CD14-positive monocyte (primary cell): ENCODE data around the gene GCKR. TPM values are rescaled to one million over a fixed set of nuclear protein-coding genes. Genes with fewer than 3 reads are reported as not detected.

Experiments used
- DNase-seq, 3 donors: peaks; one replicate each; pipeline ENCODE4 v3.0.0-alpha.2; 2011 to 2022
- H2AFZ ChIP-seq: 2 replicates; pipeline ENCODE4 v1.6.0; 2012; ENCODE audit warnings: mild to moderate bottlenecking, low read depth, low read length, inconsistent platforms; ENCODE audit not compliant: insufficient read depth, poor library complexity, severe bottlenecking
- H3K27ac ChIP-seq, 2 donors: 1 replicate in 1 of 2; 2 replicates in 1 of 2; pipeline ENCODE4 v1.5.1; 2012 to 2013; ENCODE audit warnings: low read length in 2 of 2, control low read depth in 1 of 2, inconsistent platforms in 1 of 2, low read depth in 1 of 2, mild to moderate bottlenecking in 1 of 2
- H3K27me3 ChIP-seq, 2 donors: one replicate each; pipeline versions ENCODE4 v1.6.0 to v1.6.1; 2011 to 2013; ENCODE audit warnings: low read length in 2 of 2; ENCODE audit not compliant: control insufficient read depth in 2 of 2, insufficient read depth in 2 of 2
- H3K36me3 ChIP-seq, 2 donors: replicated peaks in 1 of 2; 1 replicate in 1 of 2; 2 replicates in 1 of 2; pipeline versions ENCODE4 v1.5.1 to v1.6.1; 2012 to 2013; ENCODE audit warnings: low read length in 2 of 2, control low read depth in 1 of 2, inconsistent platforms in 1 of 2, mild to moderate bottlenecking in 1 of 2; ENCODE audit not compliant: insufficient read depth in 2 of 2, control insufficient read depth in 1 of 2
- H3K4me1 ChIP-seq, 2 donors: 1 replicate in 1 of 2; 2 replicates in 1 of 2; pipeline versions ENCODE4 v1.5.1 to v1.6.1; 2012 to 2013; ENCODE audit warnings: low read length in 2 of 2, control low read depth in 1 of 2, inconsistent platforms in 1 of 2, mild to moderate bottlenecking in 1 of 2, moderate library complexity in 1 of 2; ENCODE audit not compliant: insufficient read depth in 2 of 2, control insufficient read depth in 1 of 2
- H3K4me2 ChIP-seq: replicated peaks from 2 replicates; pipeline ENCODE3; 2012; ENCODE audit warnings: low read length, moderate library complexity, mild to moderate bottlenecking; ENCODE audit not compliant: poor library complexity, severe bottlenecking; ENCODE audit errors: extremely low read depth
- H3K4me3 ChIP-seq, 3 experiments: fragments of 200-600 bp in 1 of 3; sonication (generic) in 1 of 3; replicated peaks in 1 of 3; 1 replicate in 2 of 3; 2 replicates in 1 of 3; pipeline ENCODE4 v1.5.1; 2011 to 2013; ENCODE audit warnings: low read length in 3 of 3, mild to moderate bottlenecking in 3 of 3, control low read depth in 2 of 3, low read depth in 2 of 3, inconsistent platforms in 1 of 3, moderate library complexity in 1 of 3
- H3K79me2 ChIP-seq: 2 replicates; pipeline ENCODE4 v1.6.0; 2012; ENCODE audit warnings: mild to moderate bottlenecking, control low read depth, inconsistent platforms, low read length, moderate library complexity; ENCODE audit not compliant: insufficient read depth
- H3K9ac ChIP-seq: 2 replicates; pipeline ENCODE4 v1.6.0; 2017; ENCODE audit warnings: low read length, mild to moderate bottlenecking; ENCODE audit not compliant: insufficient read depth, poor library complexity, severe bottlenecking
- H3K9me3 ChIP-seq, 2 donors: replicated peaks in 1 of 2; 1 replicate in 1 of 2; 2 replicates in 1 of 2; pipeline versions ENCODE4 v1.5.1 to v1.6.1; 2012 to 2013; ENCODE audit warnings: low read length in 2 of 2, control low read depth in 1 of 2; ENCODE audit not compliant: control insufficient read depth in 1 of 2, insufficient read depth in 1 of 2
- H4K20me1 ChIP-seq: 2 replicates; pipeline ENCODE4 v1.6.0; 2012; ENCODE audit warnings: mild to moderate bottlenecking, low read length, control low read depth, moderate library complexity; ENCODE audit not compliant: insufficient read depth
- H3K27ac Mint-ChIP-seq, 7 donors: one replicate each; pipeline ENCODE4 v1.8.0; 2020; ENCODE audit warnings: mild to moderate bottlenecking in 7 of 7, mixed read lengths in 7 of 7, moderate library complexity in 6 of 7, inconsistent platforms in 2 of 7
- H3K27me3 Mint-ChIP-seq, 3 donors: one replicate each; pipeline ENCODE4 v1.8.0; 2021 to 2022; ENCODE audit warnings: low read depth in 3 of 3, mild to moderate bottlenecking in 3 of 3, mixed read lengths in 3 of 3, moderate library complexity in 3 of 3, inconsistent platforms in 1 of 3
- H3K36me3 Mint-ChIP-seq, 2 donors: one replicate each; pipeline ENCODE4 v1.8.0; 2020; ENCODE audit warnings: mixed read lengths in 2 of 2, inconsistent platforms in 1 of 2, mild to moderate bottlenecking in 1 of 2
- H3K4me1 Mint-ChIP-seq: one replicate; pipeline ENCODE4 v1.8.0; 2020; ENCODE audit warnings: mild to moderate bottlenecking, mixed read lengths
- H3K4me3 Mint-ChIP-seq, 2 donors: one replicate each; pipeline ENCODE4 v1.8.0; 2020; ENCODE audit warnings: mild to moderate bottlenecking in 2 of 2, mixed read lengths in 2 of 2, moderate library complexity in 1 of 2
- H3K9me3 Mint-ChIP-seq, 7 donors: one replicate each; pipeline ENCODE4 v1.8.0; 2020 to 2022; ENCODE audit warnings: mixed read lengths in 7 of 7, mild to moderate bottlenecking in 6 of 7, moderate library complexity in 6 of 7, inconsistent platforms in 2 of 7
- CTCF ChIP-seq: fragments of 200-600 bp; IDR thresholded peaks from one replicate; pipeline ENCODE4 v1.8.0; 2022; ENCODE audit warnings: antibody characterized with exemption, mild to moderate bottlenecking
- WGBS: methylation state at CpG from one replicate; pipeline ENCODE4 v1.1.5; 2013; ENCODE audit warnings: missing lambda C conversion rate; ENCODE audit not compliant: insufficient coverage; 5-methylcytosine and 5-hydroxymethylcytosine counted together
- intact Hi-C, 2 donors: fragments of 100-400 bp; cut with micrococcal nuclease; formaldehyde crosslinking; loops; one replicate each; pipeline versions ENCODE4 v1.15.0 to v1.15.1; 2023
- polyA minus RNA-seq: library from RNA; depleted of rRNA, polyadenylated mRNA; stranded (reverse); fragments of >200 nt; gene quantifications from 2 replicates; pipeline ENCODE4 v1.2.3, GENCODE V29; 2012
- polyA plus RNA-seq, 3 donors: library from polyadenylated mRNA; depleted of rRNA in 1 of 3; unstranded in 2 of 3; stranded (reverse) in 1 of 3; fragments of 300-500 nt in 2 of 3; fragments of >200 nt in 1 of 3; fragmentation: Illumina TruSeq in 2 of 3; gene quantifications; 1 replicate in 2 of 3; 2 replicates in 1 of 3; pipeline ENCODE4 v1.2.3, GENCODE V29; 2012 to 2021
- total RNA-seq, 12 experiments: library from RNA in 1 of 12; stranded (reverse) in 1 of 12; fragments of 120-200 nt in 1 of 12; gene quantifications; one replicate each; pipeline ENCODE4 v1.2.4 and lab custom pipeline; 2013 to 2026; ENCODE audit warnings: mixed read lengths in 6 of 12, inconsistent platforms in 1 of 12

The GCKR gene
- total RNA-seq (2013), result not detected
- polyA plus RNA-seq, result not detected
- not detected in 2 replicates for polyA minus RNA-seq
- 0 to 15.1 (median 0.23) reads per million in 11 experiments for total RNA-seq (lab: John Stamatoyannopoulos, UW)

GRCh38 chr2:27496357-27497287 lies at the start of gene GCKR:
TSS of gene GCKR (plus strand) at chr2:27496839. CDS start at chr2:27496905, 66 bp downstream.
- WGBS, result 60% methylated on average over 7 of the region's 12 CpGs
- Histone ChIP-seq H2AFZ (no peak within 1 kb of the TSS), H3K9me3 (peaks cover 0 to 4% of the 10 kb centered on the region in 2 donors), H3K4me3 (no peak within 1 kb of the TSS), H3K36me3 (no peaks in the 10 kb centered on the region), H4K20me1 (no peaks in the 10 kb centered on the region), H3K4me1 (peaks cover 12 to 22% of the 10 kb centered on the region in 2 donors), H3K4me2 (no peak within 1 kb of the TSS), H3K27ac (no peak within 1 kb of the TSS), H3K27me3 (peaks cover 44 to 59% of the 10 kb centered on the region in 2 donors), H3K9ac (no peak within 1 kb of the TSS), H3K79me2 (no peaks in the 10 kb centered on the region)
- Mint-ChIP-seq H3K36me3 (peaks cover 13 to 22% of the 10 kb centered on the region in 2 donors), H3K4me3 (peak within 1 kb of the TSS in 1 of 2 donors; percentile 86), H3K4me1 (peaks cover 26% of the 10 kb centered on the region), H3K9me3 (peaks cover 0 to 15% (median 4%) of the 10 kb centered on the region in 7 donors), H3K27ac (peak within 1 kb of the TSS in 3 of 7 donors; percentile 13 to 34 (median 17)), H3K27me3 (peaks cover 56 to 69% (median 60%) of the 10 kb centered on the region in 3 donors)
- intact Hi-C loops, result loop anchor here (10.0 kb wide), 3 partner anchors 88 to 122 kb away; partner anchors contain the start of genes EIF2B4 (in 1 of the 2), SNX17 (in 1 of the 2), ZNF512 (in 1 of the 2) and ZNF513 (in 1 of the 2)
- DNase-seq, result peak; percentile 39 to 90 (median 50)
- no peak for TF ChIP-seq CTCF

- Histone ChIP-seq H3K9me3 (no peaks in the 10 kb centered on the region), H3K4me1 (no peaks in the 10 kb centered on the region), H3K4me2 (no peak overlapping the region), H3K9ac (no peak overlapping the region), H3K4me3 (no peak overlapping the region), H3K36me3 (peaks cover 15 to 47% of the 10 kb centered on the region in 2 donors), H2AFZ (no peak overlapping the region), H3K27ac (no peak overlapping the region), H3K27me3 (no peaks in the 10 kb centered on the region), H4K20me1 (no peaks in the 10 kb centered on the region), H3K79me2 (no peaks in the 10 kb centered on the region)
- H3K27ac Mint-ChIP-seq, result peak overlapping the region in 2 of 7 donors; percentile 1
- no peak for TF ChIP-seq CTCF
- no peak overlapping the region for H3K4me3 Mint-ChIP-seq
- DNase-seq, result no peak
- intact Hi-C loops, result no loop called here
- peaks cover 42 to 50% of the 10 kb centered on the region in 2 donors for H3K36me3 Mint-ChIP-seq
- peaks cover 0 to 3% (median 0%) of the 10 kb centered on the region in 3 donors for H3K27me3 Mint-ChIP-seq
- H3K9me3 Mint-ChIP-seq, result peaks cover 0 to 1% (median 0%) of the 10 kb centered on the region in 7 donors
- H3K4me1 Mint-ChIP-seq, result no peaks in the 10 kb centered on the region
- WGBS, result 93% methylated on average over 2 of the region's 3 CpGs
These were observed 48.3 kb upstream of the GCKR start for GRCh38 chr2:27448381-27448780.
